Testis (tissue), 2 donors: ENCODE measurements around the gene RRP9.

Experiments
- POLR2A ChIP-seq: fragments of 450-650 bp; IDR thresholded peaks from one replicate; pipeline ENCODE4 v1.6.1; 2017; ENCODE audit warnings: antibody characterized with exemption, mild to moderate bottlenecking, moderate library complexity
- TF ChIP-seq, protein P1 (sequence below), 3 experiments: fragments of 450-650 bp in 2 of 3; fragments of 200-600 bp in 1 of 3; sonication (generic) in 1 of 3; IDR thresholded peaks; one replicate each; pipeline ENCODE4 v1.5.1; 2016 to 2019; ENCODE audit warnings: antibody characterized with exemption in 3 of 3, mild to moderate bottlenecking in 2 of 3, moderate library complexity in 1 of 3

DNA sequence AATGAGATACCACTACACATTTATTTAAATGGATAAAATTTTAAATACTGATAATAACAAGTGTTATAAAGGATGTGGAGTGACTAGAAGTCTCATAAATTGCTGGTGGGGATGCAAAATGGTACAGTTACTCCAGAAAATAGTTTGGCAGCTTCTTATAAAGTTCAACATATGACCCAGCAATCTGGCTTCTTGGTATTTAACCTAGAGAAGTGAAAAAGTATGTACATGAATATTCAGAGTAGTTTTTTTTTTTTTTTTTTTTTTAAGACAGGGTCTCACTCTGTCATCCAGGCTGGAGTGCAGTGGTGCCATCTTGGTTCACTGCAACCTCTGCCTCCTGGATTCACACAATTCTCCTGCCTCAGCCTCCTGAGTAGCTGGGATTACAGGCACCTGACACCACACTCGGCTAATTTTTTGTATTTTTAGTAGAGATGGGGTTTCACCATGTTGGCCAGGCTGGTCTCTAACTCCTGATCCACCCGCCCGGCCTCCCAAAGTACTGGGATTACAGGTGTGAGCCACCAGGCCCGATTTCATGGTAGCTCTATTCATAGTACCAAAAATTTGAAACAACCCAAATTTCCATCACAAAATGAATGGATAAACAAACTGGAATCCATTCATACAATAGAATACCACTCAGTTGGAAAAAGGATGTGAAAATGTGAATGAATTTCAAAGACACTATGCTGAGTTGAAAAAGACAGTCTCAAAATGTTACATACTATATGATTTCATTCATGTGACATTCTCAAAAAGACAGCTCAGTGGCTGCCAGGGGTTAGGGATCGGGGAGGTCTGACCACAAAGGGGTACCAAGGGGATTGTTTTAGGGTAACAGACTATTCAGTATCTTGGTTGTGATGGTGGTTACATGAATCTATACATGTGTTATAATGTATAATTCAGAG, 14.4 kb downstream of the RRP9 start:
- TF ChIP-seq, protein P1, sequence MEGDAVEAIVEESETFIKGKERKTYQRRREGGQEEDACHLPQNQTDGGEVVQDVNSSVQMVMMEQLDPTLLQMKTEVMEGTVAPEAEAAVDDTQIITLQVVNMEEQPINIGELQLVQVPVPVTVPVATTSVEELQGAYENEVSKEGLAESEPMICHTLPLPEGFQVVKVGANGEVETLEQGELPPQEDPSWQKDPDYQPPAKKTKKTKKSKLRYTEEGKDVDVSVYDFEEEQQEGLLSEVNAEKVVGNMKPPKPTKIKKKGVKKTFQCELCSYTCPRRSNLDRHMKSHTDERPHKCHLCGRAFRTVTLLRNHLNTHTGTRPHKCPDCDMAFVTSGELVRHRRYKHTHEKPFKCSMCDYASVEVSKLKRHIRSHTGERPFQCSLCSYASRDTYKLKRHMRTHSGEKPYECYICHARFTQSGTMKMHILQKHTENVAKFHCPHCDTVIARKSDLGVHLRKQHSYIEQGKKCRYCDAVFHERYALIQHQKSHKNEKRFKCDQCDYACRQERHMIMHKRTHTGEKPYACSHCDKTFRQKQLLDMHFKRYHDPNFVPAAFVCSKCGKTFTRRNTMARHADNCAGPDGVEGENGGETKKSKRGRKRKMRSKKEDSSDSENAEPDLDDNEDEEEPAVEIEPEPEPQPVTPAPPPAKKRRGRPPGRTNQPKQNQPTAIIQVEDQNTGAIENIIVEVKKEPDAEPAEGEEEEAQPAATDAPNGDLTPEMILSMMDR (IDR thresholded peaks at IDR 0.05) = no peak
- no peak for TF ChIP-seq POLR2A
